Dendritic cell treated with granulocyte-macrophage colony-stimulating factor and Interleukin-4, amounts not matched to agents 40 ng/mL and 50 ng/mL, for 4 days (primary cell): ENCODE measurements around the gene OXCT2.

Experiments used
- H3K27ac Mint-ChIP-seq: one replicate; pipeline ENCODE4 v1.8.0; 2022; ENCODE audit warnings: mild to moderate bottlenecking, mixed read lengths
- H3K27me3 Mint-ChIP-seq: one replicate; pipeline ENCODE4 v1.8.0; 2022; ENCODE audit warnings: mild to moderate bottlenecking, mixed read lengths
- H3K36me3 Mint-ChIP-seq: one replicate; pipeline ENCODE4 v1.8.0; 2022; ENCODE audit warnings: low read depth, mixed read lengths
- H3K4me1 Mint-ChIP-seq: one replicate; pipeline ENCODE4 v1.8.0; 2022; ENCODE audit warnings: low read depth, mixed read lengths
- H3K4me3 Mint-ChIP-seq: one replicate; pipeline ENCODE4 v1.8.0; 2022; ENCODE audit warnings: mild to moderate bottlenecking, moderate library complexity, mixed read lengths
- H3K9me3 Mint-ChIP-seq: one replicate; pipeline ENCODE4 v1.8.0; 2022; ENCODE audit warnings: mixed read lengths
- intact Hi-C: fragments of 100-400 bp; cut with micrococcal nuclease; formaldehyde crosslinking; loops from one replicate; pipeline ENCODE4 v1.15.0; 2022

The OXCT2 gene

DNA sequence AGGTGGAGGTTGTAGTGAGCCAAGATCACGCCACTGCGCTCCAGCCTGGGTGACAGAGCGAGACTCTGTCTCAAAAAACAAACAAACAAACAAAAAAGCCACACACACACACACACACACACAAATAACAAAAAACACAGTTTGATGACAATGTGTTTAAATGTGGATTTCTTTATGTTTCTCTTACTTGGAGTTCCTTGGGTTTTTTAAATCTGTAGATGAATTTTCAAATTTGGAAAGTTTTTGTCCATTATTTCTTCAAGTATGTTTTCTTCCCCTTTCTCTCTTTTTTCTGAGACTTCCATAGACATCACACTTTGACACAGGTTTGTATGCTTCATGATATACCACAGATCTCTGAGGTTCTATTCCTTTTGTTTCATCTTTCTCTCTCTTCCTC lies 44.5 kb downstream of the OXCT2 start:
- Mint-ChIP-seq H3K36me3 (no peaks in the 10 kb centered on the region), H3K27ac (no peak overlapping the region), H3K9me3 (no peaks in the 10 kb centered on the region), H3K4me1 (peaks cover 14% of the 10 kb centered on the region), H3K4me3 (no peak overlapping the region), H3K27me3 (peaks cover 69% of the 10 kb centered on the region)
- intact Hi-C loops = no loop called here

DNA sequence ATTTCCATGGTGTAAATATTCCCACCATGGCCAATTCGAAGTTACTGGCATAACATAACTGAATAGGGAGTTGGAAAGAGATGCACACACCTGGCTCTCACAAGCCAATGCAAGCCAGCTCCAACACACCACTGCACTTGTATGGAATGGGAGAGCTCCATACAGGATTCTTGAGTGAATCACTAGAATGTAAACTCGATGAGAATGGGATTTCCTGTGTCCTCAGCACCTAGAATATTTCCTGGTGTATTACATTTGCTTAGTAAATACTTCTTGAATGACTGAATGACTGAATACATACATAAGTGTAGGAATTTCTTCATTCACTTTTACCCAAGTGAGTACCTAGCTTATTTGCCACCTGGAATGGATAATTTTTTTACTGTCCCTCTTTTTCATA lies 48.7 kb downstream of the OXCT2 start:
- no peak overlapping the region for H3K27ac Mint-ChIP-seq
- H3K4me1 Mint-ChIP-seq = no peaks in the 10 kb centered on the region
- H3K4me3 Mint-ChIP-seq = no peak overlapping the region
- intact Hi-C loops = no loop called here
- no peaks in the 10 kb centered on the region for H3K9me3 Mint-ChIP-seq
- H3K27me3 Mint-ChIP-seq = peaks cover 48% of the 10 kb centered on the region
- no peaks in the 10 kb centered on the region for H3K36me3 Mint-ChIP-seq

- Mint-ChIP-seq H3K27me3 (peaks cover 43% of the 10 kb centered on the region), H3K4me3 (no peak overlapping the region), H3K9me3 (no peaks in the 10 kb centered on the region), H3K4me1 (no peaks in the 10 kb centered on the region), H3K36me3 (no peaks in the 10 kb centered on the region), H3K27ac (no peak overlapping the region)
- intact Hi-C loops = no loop called here
These were observed 49.5 kb downstream of the OXCT2 start for GRCh38 chr1:39721664-39722063.

DNA sequence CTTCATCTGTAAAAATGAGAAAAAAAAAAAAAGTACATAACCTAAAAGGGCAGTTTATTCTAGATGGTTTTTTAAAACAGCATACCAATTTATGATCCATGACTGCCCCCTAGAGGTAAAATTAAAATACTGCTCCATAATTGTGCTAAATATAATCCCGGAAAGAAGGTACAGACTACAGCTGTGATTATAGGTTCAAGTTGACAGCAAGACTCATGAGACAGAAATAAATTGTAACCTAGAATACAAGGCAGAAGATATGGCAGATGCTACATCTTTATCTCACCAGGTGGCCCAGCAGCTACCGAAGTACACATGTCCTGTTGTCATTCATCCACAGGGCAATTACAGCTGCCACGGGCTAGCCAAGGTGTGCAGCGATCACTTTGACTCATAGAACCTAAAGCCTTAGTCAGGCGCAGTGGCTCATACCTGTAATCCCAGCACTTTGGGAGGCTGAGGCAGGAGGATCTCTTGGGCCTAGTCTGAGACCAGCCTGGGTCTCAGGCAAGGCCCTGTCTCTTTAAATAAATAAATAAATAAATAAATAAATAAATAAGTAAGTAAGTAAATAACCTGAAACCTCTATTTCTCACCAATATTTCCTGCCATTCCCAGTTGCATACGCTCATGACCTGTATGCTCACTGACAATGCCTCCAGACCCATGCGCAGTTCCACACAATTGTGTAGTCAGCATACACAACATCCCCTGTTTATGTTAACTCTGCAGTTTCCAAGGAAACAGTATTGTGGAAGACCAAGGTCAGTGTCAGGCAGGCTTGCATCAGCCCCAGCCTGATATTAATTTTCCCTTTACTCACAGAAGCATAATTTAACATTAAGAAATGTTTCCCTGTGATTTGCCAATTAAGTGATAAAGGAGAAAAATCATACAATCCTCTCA lies 50.8 kb downstream of the OXCT2 start:
- Mint-ChIP-seq H3K4me1 (no peaks in the 10 kb centered on the region), H3K4me3 (no peak overlapping the region), H3K36me3 (no peaks in the 10 kb centered on the region), H3K27ac (no peak overlapping the region), H3K9me3 (no peaks in the 10 kb centered on the region), H3K27me3 (peaks cover 35% of the 10 kb centered on the region)
- intact Hi-C loops = loop anchor here (1.0 kb wide), 1 partner anchor 114 kb away; no protein-coding TSS in a partner anchor
